Measurements from ENCODE around the gene MAD1L1.

DNA sequence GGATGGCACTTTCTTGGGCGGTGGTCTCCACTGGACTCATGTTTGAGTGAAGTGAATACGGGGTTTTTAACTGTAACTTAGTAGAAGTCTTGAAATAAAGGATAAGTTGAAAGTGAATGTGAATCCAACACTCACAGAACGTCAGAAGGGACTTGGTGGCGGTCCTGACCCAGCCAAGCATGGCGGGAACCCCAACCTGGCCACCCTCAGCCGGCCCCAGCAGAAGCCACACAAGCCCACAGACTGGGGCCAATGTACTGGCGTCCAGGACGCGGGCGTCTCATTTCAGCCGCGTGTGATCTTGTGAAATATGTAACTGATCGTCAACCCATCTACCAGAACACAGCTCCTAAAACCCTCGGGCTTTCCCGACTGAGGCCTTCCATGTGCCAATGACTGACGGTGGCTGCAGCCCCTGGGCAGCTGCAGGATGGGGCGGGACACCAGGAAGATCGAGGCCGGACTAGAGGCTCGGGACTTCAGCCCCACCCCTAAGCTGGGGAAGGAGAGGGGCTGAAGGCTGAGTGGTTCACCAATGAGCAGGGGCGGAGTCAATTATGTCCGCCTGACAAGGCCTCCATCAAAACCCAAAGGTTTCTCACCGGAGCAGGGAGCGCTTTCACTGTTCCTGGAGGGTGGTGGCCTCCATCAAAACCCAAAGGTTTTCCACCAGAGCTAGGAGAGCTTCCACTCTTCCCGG lies 161.5 kb downstream of the MAD1L1 start:
- TF ChIP-seq, protein P1, sequence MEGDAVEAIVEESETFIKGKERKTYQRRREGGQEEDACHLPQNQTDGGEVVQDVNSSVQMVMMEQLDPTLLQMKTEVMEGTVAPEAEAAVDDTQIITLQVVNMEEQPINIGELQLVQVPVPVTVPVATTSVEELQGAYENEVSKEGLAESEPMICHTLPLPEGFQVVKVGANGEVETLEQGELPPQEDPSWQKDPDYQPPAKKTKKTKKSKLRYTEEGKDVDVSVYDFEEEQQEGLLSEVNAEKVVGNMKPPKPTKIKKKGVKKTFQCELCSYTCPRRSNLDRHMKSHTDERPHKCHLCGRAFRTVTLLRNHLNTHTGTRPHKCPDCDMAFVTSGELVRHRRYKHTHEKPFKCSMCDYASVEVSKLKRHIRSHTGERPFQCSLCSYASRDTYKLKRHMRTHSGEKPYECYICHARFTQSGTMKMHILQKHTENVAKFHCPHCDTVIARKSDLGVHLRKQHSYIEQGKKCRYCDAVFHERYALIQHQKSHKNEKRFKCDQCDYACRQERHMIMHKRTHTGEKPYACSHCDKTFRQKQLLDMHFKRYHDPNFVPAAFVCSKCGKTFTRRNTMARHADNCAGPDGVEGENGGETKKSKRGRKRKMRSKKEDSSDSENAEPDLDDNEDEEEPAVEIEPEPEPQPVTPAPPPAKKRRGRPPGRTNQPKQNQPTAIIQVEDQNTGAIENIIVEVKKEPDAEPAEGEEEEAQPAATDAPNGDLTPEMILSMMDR (IDR thresholded peaks at IDR 0.05): no peak
- TF ChIP-seq NR2C2 (CRISPR knock-in tag; IDR thresholded peaks at IDR 0.05): no peak
- TF ChIP-seq, protein P2, sequence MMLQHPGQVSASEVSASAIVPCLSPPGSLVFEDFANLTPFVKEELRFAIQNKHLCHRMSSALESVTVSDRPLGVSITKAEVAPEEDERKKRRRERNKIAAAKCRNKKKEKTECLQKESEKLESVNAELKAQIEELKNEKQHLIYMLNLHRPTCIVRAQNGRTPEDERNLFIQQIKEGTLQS (CRISPR knock-in tag; conservative IDR thresholded peaks at IDR 0.05): no peak
- TF ChIP-seq, protein P3, sequence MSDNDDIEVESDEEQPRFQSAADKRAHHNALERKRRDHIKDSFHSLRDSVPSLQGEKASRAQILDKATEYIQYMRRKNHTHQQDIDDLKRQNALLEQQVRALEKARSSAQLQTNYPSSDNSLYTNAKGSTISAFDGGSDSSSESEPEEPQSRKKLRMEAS (CRISPR knock-in tag; IDR thresholded peaks at IDR 0.05): no peak
